Progenitor cell of endocrine pancreas (in vitro differentiated cells): ENCODE data around the gene RPS3. TPM values are rescaled to one million over a fixed set of nuclear protein-coding genes. Genes with fewer than 3 reads are reported as not detected.

Source experiments
- DNase-seq: peaks from one replicate; pipeline ENCODE4 v3.0.0; 2021; ENCODE audit warnings: low spot score; ENCODE audit not compliant: unreplicated experiment
- H3K27ac Mint-ChIP-seq: 2 replicates; pipeline ENCODE4 v1.8.0; 2021; ENCODE audit warnings: mild to moderate bottlenecking, moderate library complexity, mixed read lengths
- H3K27me3 Mint-ChIP-seq: 2 replicates; pipeline ENCODE4 v1.8.0; 2021; ENCODE audit warnings: mixed read lengths
- H3K36me3 Mint-ChIP-seq: 2 replicates; pipeline ENCODE4 v1.8.0; 2022; ENCODE audit warnings: mixed read lengths; ENCODE audit not compliant: insufficient read depth
- H3K4me1 Mint-ChIP-seq: 2 replicates; pipeline ENCODE4 v1.8.0; 2021; ENCODE audit warnings: low read depth, mixed read lengths
- H3K4me3 Mint-ChIP-seq: 2 replicates; pipeline ENCODE4 v1.8.0; 2021; ENCODE audit warnings: low read depth, mild to moderate bottlenecking, moderate library complexity, mixed read lengths
- H3K9me3 Mint-ChIP-seq: 2 replicates; pipeline ENCODE4 v1.8.0; 2021; ENCODE audit warnings: low read depth, mixed read lengths
- total RNA-seq: library from RNA; stranded (reverse); gene quantifications from 2 replicates; pipeline ENCODE4 v1.2.1, GENCODE V29; 2021
- TF ChIP-seq, protein P1 (sequence below): fragments of 200-600 bp; sonication (generic); IDR thresholded peaks from one replicate; pipeline ENCODE4 v1.5.0; 2021; ENCODE audit warnings: antibody characterized with exemption, mild to moderate bottlenecking; ENCODE audit not compliant: unreplicated experiment

Gene RPS3
- total RNA-seq, 1 donor from 2014 or later: 2,637 TPM

DNA sequence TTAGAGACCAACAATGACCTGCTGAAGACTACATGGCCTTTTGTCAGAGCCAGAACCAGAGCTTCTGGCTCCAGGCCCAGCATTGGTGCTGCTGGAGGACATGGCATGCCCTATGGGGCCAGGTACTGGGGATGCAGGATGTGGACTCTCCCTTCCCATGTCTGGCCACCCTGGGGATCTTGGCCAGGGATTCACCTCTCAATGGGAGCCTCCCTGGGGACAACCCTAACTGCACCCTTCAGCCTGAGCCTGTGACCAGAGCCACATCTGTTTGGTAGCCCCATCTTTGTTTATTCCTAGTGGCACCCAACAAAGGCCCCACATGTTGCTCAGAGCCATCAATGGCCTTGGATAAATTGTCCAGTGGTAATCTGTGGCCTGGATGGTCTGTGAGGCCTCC, 27.9 kb downstream of the RPS3 start:
- DNase-seq: no peak
- H3K27me3 Mint-ChIP-seq: peaks cover 45% of the 10 kb centered on the region
- H3K9me3 Mint-ChIP-seq: peaks cover 9% of the 10 kb centered on the region
- peaks cover 21% of the 10 kb centered on the region for H3K4me1 Mint-ChIP-seq
- peaks cover 9% of the 10 kb centered on the region for H3K36me3 Mint-ChIP-seq
- H3K4me3 Mint-ChIP-seq: no peak overlapping the region
- TF ChIP-seq, protein P1, sequence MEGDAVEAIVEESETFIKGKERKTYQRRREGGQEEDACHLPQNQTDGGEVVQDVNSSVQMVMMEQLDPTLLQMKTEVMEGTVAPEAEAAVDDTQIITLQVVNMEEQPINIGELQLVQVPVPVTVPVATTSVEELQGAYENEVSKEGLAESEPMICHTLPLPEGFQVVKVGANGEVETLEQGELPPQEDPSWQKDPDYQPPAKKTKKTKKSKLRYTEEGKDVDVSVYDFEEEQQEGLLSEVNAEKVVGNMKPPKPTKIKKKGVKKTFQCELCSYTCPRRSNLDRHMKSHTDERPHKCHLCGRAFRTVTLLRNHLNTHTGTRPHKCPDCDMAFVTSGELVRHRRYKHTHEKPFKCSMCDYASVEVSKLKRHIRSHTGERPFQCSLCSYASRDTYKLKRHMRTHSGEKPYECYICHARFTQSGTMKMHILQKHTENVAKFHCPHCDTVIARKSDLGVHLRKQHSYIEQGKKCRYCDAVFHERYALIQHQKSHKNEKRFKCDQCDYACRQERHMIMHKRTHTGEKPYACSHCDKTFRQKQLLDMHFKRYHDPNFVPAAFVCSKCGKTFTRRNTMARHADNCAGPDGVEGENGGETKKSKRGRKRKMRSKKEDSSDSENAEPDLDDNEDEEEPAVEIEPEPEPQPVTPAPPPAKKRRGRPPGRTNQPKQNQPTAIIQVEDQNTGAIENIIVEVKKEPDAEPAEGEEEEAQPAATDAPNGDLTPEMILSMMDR: no peak
- H3K27ac Mint-ChIP-seq: no peak overlapping the region

DNA sequence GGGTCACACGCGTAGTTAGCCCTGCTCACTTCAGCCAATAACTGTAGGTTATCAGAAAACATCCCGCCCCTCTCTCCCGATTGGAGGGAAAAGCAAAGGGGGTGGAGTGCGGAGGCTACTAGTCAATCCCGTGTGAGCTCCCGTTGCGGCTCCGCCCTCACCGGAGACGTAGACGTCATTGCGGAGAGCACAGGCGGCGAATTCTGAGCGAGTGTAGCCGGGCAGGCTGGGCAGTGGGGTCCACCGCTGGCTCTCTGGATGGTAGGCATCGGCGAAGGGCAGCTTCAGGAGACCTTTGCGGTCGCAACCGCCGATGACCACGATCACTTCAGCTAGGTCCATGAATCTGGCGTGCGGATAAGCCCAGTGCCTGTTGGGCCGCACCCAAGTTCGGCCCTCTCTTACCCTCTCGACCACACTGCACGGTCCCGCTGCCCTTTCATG, 29.0 kb downstream of the RPS3 start:
- H3K9me3 Mint-ChIP-seq: peaks cover 9% of the 10 kb centered on the region
- H3K27me3 Mint-ChIP-seq: peaks cover 56% of the 10 kb centered on the region
- peak overlapping the region; percentile 38 for H3K4me3 Mint-ChIP-seq
- peaks cover 10% of the 10 kb centered on the region for H3K4me1 Mint-ChIP-seq
- TF ChIP-seq, protein P1: no peak
- peaks cover 9% of the 10 kb centered on the region for H3K36me3 Mint-ChIP-seq
- no peak for DNase-seq
- no peak overlapping the region for H3K27ac Mint-ChIP-seq

DNA sequence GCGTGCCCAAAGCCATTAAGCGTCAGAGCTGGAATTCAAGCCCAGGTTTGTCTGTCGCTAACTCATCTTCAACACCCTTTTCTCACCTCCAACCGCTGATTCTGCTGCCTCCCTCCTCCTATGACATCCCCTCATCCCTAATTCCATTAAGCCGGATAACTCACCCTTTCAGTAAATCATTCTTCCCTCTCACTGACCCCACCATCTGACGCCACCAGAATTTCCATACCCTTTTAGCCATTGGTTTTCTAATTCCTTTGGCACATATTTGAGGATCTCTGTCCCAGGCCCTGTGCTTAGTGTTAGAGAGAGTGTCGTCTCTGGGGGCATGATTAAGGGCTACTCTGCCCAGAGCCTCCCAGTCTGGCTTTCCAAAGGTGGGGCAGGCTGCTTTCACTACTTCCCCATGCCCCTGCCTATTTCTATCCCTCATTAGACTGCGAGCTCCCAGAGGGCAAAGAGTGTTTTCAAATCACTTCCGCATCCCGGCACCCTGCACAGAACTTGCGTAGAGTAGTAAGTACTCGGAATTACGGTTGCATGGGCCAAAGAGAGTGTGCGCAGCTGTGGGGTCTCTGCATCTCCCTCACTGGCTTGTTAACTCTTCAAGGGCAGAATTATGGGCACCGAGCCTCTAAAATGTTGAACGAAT, 29.8 kb downstream of the RPS3 start:
- Mint-ChIP-seq H3K4me3 (peak overlapping the region; percentile 65), H3K27ac (peak overlapping the region; percentile 25), H3K36me3 (peaks cover 7% of the 10 kb centered on the region)

DNA sequence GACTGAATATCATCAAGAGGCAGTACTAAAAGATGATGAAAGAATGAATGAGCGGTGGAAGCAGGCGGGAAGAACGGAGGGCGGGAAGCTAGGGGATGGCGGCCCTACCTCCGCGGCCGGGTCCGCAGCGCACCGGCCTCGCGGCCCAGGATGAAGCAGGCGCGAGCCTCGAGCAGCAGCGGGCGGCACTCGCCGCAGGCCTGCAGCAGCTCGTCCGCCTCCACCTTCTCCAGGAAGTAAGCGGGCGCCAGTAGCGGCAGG, 30.3 kb downstream of the RPS3 start:
- H3K36me3 Mint-ChIP-seq: peaks cover 6% of the 10 kb centered on the region
- H3K4me1 Mint-ChIP-seq: peaks cover 5% of the 10 kb centered on the region
- no peak for DNase-seq
- H3K9me3 Mint-ChIP-seq: peaks cover 9% of the 10 kb centered on the region
- H3K4me3 Mint-ChIP-seq: peak overlapping the region; percentile 65
- TF ChIP-seq, protein P1: no peak
- peaks cover 66% of the 10 kb centered on the region for H3K27me3 Mint-ChIP-seq
- H3K27ac Mint-ChIP-seq: no peak overlapping the region

More for the DNA sequence above, 29.8 kb downstream of the RPS3 start:
- TF ChIP-seq, protein P1: no peak
- no peak for DNase-seq
- peaks cover 62% of the 10 kb centered on the region for H3K27me3 Mint-ChIP-seq
- peaks cover 8% of the 10 kb centered on the region for H3K4me1 Mint-ChIP-seq
- H3K9me3 Mint-ChIP-seq: peaks cover 9% of the 10 kb centered on the region

DNA sequence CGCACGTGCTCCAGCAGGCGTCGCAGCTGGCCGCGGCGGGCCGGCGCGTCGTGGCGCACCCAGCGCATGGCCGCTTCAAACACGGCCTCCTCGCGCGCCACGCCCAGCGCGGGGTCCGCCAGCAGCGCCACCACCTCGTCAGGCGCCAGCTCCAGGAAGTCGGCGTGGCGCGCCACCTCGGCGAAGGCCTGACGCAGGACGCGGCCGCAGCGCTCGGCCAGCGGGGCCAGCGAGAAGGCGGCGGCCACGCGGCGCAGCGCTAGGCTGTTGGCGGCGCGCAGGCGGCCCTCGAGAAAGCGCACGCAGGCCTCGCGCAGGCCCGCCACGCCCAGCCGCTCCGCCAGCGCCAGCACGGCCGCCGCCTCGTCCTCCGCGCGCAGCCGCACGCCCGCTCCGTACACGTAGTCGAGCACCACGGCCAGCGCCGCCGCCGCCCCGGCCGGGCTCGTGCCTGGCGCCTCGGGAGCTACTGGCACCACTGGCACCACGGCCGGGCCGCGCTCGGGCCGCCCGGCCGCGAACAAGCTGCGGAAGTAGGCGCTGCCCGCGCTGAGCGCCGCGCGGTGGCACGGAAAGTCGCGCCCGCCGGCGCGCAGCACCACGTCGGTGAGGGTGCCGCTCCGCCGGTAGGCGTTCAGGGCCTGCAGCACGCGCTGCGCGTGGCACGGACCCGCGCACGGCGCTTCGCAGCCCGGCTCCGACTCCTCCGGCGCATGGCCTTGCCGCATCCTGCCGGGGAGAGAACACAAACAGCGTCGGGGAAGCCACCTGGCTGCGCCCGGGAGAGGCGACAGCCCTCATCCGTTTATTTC, 30.8 kb downstream of the RPS3 start:
- DNase-seq: peak; percentile 51
- TF ChIP-seq, protein P1: peak; percentile 7
- Mint-ChIP-seq H3K36me3 (peaks cover 6% of the 10 kb centered on the region), H3K27me3 (peaks cover 66% of the 10 kb centered on the region), H3K4me1 (peaks cover 2% of the 10 kb centered on the region), H3K27ac (peak overlapping the region; percentile 87), H3K4me3 (peak overlapping the region; percentile 60), H3K9me3 (peaks cover 9% of the 10 kb centered on the region)
